ENCODE data around the gene HBM.

HBM gene

GRCh38 chr16:212999-213398, 47.2 kb downstream of the HBM start:
- peaks cover 43% of the 10 kb centered on the region for H3K36me3 ChIP-seq (replicated peaks; ENCODE audit: low read depth, low read length)
- no peak overlapping the region for H3K9ac ChIP-seq (ENCODE audit: low read length)

More at GRCh38 chr16:212999-213398, 47.2 kb downstream of the HBM start:
- Histone ChIP-seq H3K79me2 (ENCODE audit: low read length) (peaks cover 88% of the 10 kb centered on the region), H3K4me2 (ENCODE audit: low read length) (no peak overlapping the region), H3K27me3 (ENCODE audit: low read depth, low read length) (no peaks in the 10 kb centered on the region), H3K4me3 (ENCODE audit: low read length) (no peak overlapping the region), H3K27ac (ENCODE audit: low read length) (no peak overlapping the region), H3K9me3 (ENCODE audit: insufficient read depth, low read length) (no peaks in the 10 kb centered on the region), H4K20me1 (ENCODE audit: insufficient read depth, low read length) (peaks cover 8% of the 10 kb centered on the region; the same call in 1 of the 2 replicates), H3K4me1 (ENCODE audit: low read length) (peaks cover 8% of the 10 kb centered on the region), H2AFZ (ENCODE audit: low read depth, low read length) (no peak overlapping the region)
- TF ChIP-seq CTCF (IDR thresholded peaks at IDR 0.05; ENCODE audit: low read depth, low read length), result no peak
- no peak for TF ChIP-seq EZH2phosphoT487 (IDR thresholded peaks at IDR 0.05; ENCODE audit: low read depth)

All from OCI-LY3 (cell line).